Heart left ventricle (tissue), 16 donors: ENCODE data around the gene MAPKAP1. TPM values are rescaled to one million over a fixed set of nuclear protein-coding genes. Genes with fewer than 3 reads are reported as not detected.

ENCODE experiments used
- ATAC-seq, 4 donors: fragments of 200-7000 bp; cut with Tn5 transposase; one replicate each; pipeline ENCODE4 v1.9.1; 2020 to 2022; ENCODE audit warnings: moderate library complexity in 4 of 4, mild to moderate bottlenecking in 3 of 4, moderate number of reproducible peaks in 1 of 4
- DNase-seq, 5 donors: peaks; one replicate each; pipeline ENCODE4 v3.0.0-alpha.2; 2020
- H3K27ac ChIP-seq, 12 donors: fragments of 200-600 bp; sonication (generic) in 4 of 12; one replicate each; pipeline versions ENCODE4 v1.5.0 to v1.8.0; 2016 to 2022; ENCODE audit warnings: mild to moderate bottlenecking in 2 of 12
- H3K27me3 ChIP-seq, 9 donors: fragments of 200-600 bp; sonication (generic) in 2 of 9; one replicate each; pipeline versions ENCODE4 v1.5.1 to v1.8.0; 2016 to 2022; ENCODE audit warnings: mild to moderate bottlenecking in 3 of 9
- H3K36me3 ChIP-seq, 9 donors: fragments of 200-600 bp; sonication (generic) in 2 of 9; one replicate each; pipeline versions ENCODE4 v1.5.0 to v1.8.0; 2018 to 2022; ENCODE audit warnings: mild to moderate bottlenecking in 2 of 9
- H3K4me1 ChIP-seq, 12 donors: fragments of 200-600 bp; sonication (generic) in 4 of 12; one replicate each; pipeline versions ENCODE4 v1.5.0 to v1.8.0; 2016 to 2022; ENCODE audit warnings: mild to moderate bottlenecking in 3 of 12
- H3K4me3 ChIP-seq, 12 donors: fragments of 200-600 bp; sonication (generic) in 4 of 12; one replicate each; pipeline versions ENCODE4 v1.5.0 to v1.8.0; 2017 to 2022; ENCODE audit warnings: mild to moderate bottlenecking in 9 of 12, moderate library complexity in 4 of 12
- H3K9me3 ChIP-seq, 12 donors: fragments of 200-600 bp; sonication (generic) in 4 of 12; one replicate each; pipeline versions ENCODE4 v1.5.0 to v1.8.0; 2016 to 2022; ENCODE audit warnings: mild to moderate bottlenecking in 1 of 12
- CTCF ChIP-seq, 12 donors: fragments of 200-600 bp; sonication (generic) in 4 of 12; IDR thresholded peaks; one replicate each; pipeline versions ENCODE4 v1.5.0 to v1.8.0; 2018 to 2022; ENCODE audit warnings: antibody characterized with exemption in 12 of 12, mild to moderate bottlenecking in 5 of 12
- POLR2A ChIP-seq, 2 donors: fragments of 450-650 bp; IDR thresholded peaks; one replicate each; pipeline ENCODE4 v1.6.1; 2017; ENCODE audit warnings: antibody characterized with exemption in 2 of 2, mild to moderate bottlenecking in 2 of 2, moderate library complexity in 2 of 2
- WGBS, 4 donors: extraction: QIAGEN DNeasy Blood & Tissue Kit in 2 of 4; methylation state at CpG; one replicate each; pipeline versions ENCODE4 v1.1.5 to v1.1.7; 2013 to 2018; 5-methylcytosine and 5-hydroxymethylcytosine counted together
- intact Hi-C, 10 donors: fragments of 100-400 bp; cut with DNase I; formaldehyde crosslinking; loops; one replicate each; pipeline versions ENCODE4 v1.11.1 to v1.14.2; 2022
- polyA plus RNA-seq, 2 donors: library from polyadenylated mRNA; stranded (reverse); fragments of 200-250 nt; gene quantifications; one replicate each; pipeline ENCODE4 v1.2.3, GENCODE V29; 2013
- total RNA-seq, 9 donors: library from RNA; depleted of rRNA in 2 of 9; stranded (reverse); fragments of >200 nt in 2 of 9; fragmentation: NEBNext Ultra II Directional in 3 of 9; extraction: Animal tissue kit (Norgen Biotek cat#: 25700) in 3 of 9; gene quantifications; one replicate each; pipeline versions ENCODE4 v1.1.0 to v1.2.4, GENCODE V29; 2016 to 2023
- donor health status: ischemic (EF 13 %, LVEDD 7.1; RV severe dilation, severe dysfunction).
- donor health status: healthy with polysubstance abuse.
- donor health status: DM: no; HTN: yes; CAD: no.
- donor health status: DM: no; HTN: no; CAD: no.
- donor health status: ischemic (EF 25% LVEDD 6.9; RV normal size, moderate dysfunction).
- donor health status: ischemic (EF 25% LVEDD 5.7; RV mildly dilated, moderate dysfunction).
- donor health status: healthy.
- donor health status: DM: yes; HTN: yes; CAD: no.
- donor health status: ischemic (EF 35%, LVEDD 5.7; RV mildly dilated, moderate dysfunction).
- donor health status: nonischemic (EF 11% LVEDD 7.7; RV severe dilation, severe dysfunction).
- donor health status: DM: yes; HTN: yes; CAD: no.
- donor health status: PGD.
- donor health status: ischemic (EF 29% LVEDD 5.4; RV normal size, mild dysfunction).
- donor health status: nonischemic (EF 23%, LVEDD 6.1; RV moderate dilation, normal function).

The MAPKAP1 gene
- total and polyA plus RNA-seq, 11 donors: 76.2 to 145 (median 124) TPM

GRCh38 chr9:125608489-125609224 is 98.4 kb downstream of the MAPKAP1 start:
- no peak overlapping the region for H3K27ac ChIP-seq
- intact Hi-C loops: no loop called here
- ATAC-seq (peak in 2 of 4 donors; percentile 54), DNase-seq (peak in 1 of 5 donors; percentile 31)
- no peak overlapping the region for H3K4me3 ChIP-seq
- 40 to 55% (median 48%) methylated on average over 10 of the region's 10 CpGs for WGBS, 4 donors
- H3K9me3 ChIP-seq: no peaks in the 10 kb centered on the region
- peaks cover 0 to 22% (median 5%) of the 10 kb centered on the region in 12 donors for H3K4me1 ChIP-seq
- no peaks in the 10 kb centered on the region for H3K27me3 ChIP-seq
- TF ChIP-seq POLR2A (IDR thresholded peaks at IDR 0.05): no peak
- no peak for TF ChIP-seq CTCF (IDR thresholded peaks at IDR 0.05)
- no peaks in the 10 kb centered on the region for H3K36me3 ChIP-seq

- Histone ChIP-seq H3K27ac (no peak overlapping the region), H3K4me3 (no peak overlapping the region), H3K4me1 (peaks cover 0 to 14% (median 3%) of the 10 kb centered on the region in 12 donors), H3K36me3 (no peaks in the 10 kb centered on the region), H3K9me3 (no peaks in the 10 kb centered on the region), H3K27me3 (no peaks in the 10 kb centered on the region)
- DNase-seq (no peak), ATAC-seq (no peak)
- intact Hi-C loops: no loop called here
- no peak for TF ChIP-seq CTCF (IDR thresholded peaks at IDR 0.05)
- no peak for TF ChIP-seq POLR2A (IDR thresholded peaks at IDR 0.05)
- 58 to 78% (median 62%) methylated on average over 1 of the region's 1 CpG for WGBS, 4 donors
Measured at GRCh38 chr9:125604196-125604595, 102.8 kb downstream of the MAPKAP1 start.

- intact Hi-C loops: no loop called here
- 83 to 92% (median 89%) methylated on average over 4 of the region's 4 CpGs for WGBS, 4 donors
- no peak for ATAC-seq
- Histone ChIP-seq H3K4me3 (no peak overlapping the region), H3K27me3 (no peaks in the 10 kb centered on the region), H3K36me3 (no peaks in the 10 kb centered on the region), H3K27ac (no peak overlapping the region), H3K4me1 (peaks cover 0 to 8% (median under 1%) of the 10 kb centered on the region in 12 donors), H3K9me3 (no peaks in the 10 kb centered on the region)
- no peak for TF ChIP-seq CTCF (IDR thresholded peaks at IDR 0.05)
- TF ChIP-seq POLR2A (IDR thresholded peaks at IDR 0.05): no peak
- no peak for DNase-seq
Measured at GRCh38 chr9:125603478-125604021, 103.5 kb downstream of the MAPKAP1 start.

GRCh38 chr9:125601961-125602360 is 105.0 kb downstream of the MAPKAP1 start:
- ATAC-seq (no peak), DNase-seq (no peak)
- Histone ChIP-seq H3K9me3 (no peaks in the 10 kb centered on the region), H3K4me3 (no peak overlapping the region), H3K27ac (no peak overlapping the region), H3K27me3 (no peaks in the 10 kb centered on the region), H3K4me1 (no peaks in the 10 kb centered on the region), H3K36me3 (no peaks in the 10 kb centered on the region)
- no peak for TF ChIP-seq POLR2A (IDR thresholded peaks at IDR 0.05)
- TF ChIP-seq CTCF (IDR thresholded peaks at IDR 0.05): no peak
- intact Hi-C loops: no loop called here
- 92 to 94% (median 93%) methylated on average over 7 of the region's 7 CpGs for WGBS, 4 donors
